ENCODE measurements around the gene OR7G3. TPM values are rescaled to one million over a fixed set of nuclear protein-coding genes. Genes with fewer than 3 reads are reported as not detected.

Gene OR7G3
- not detected in 2 replicates for total RNA-seq

GRCh38 chr19:9126900-9127405, at the start of gene OR7G3:
Gene OR7G3 (minus strand): TSS chr19:9126950. CDS start chr19:9126950, 0 bp downstream.

DNA sequence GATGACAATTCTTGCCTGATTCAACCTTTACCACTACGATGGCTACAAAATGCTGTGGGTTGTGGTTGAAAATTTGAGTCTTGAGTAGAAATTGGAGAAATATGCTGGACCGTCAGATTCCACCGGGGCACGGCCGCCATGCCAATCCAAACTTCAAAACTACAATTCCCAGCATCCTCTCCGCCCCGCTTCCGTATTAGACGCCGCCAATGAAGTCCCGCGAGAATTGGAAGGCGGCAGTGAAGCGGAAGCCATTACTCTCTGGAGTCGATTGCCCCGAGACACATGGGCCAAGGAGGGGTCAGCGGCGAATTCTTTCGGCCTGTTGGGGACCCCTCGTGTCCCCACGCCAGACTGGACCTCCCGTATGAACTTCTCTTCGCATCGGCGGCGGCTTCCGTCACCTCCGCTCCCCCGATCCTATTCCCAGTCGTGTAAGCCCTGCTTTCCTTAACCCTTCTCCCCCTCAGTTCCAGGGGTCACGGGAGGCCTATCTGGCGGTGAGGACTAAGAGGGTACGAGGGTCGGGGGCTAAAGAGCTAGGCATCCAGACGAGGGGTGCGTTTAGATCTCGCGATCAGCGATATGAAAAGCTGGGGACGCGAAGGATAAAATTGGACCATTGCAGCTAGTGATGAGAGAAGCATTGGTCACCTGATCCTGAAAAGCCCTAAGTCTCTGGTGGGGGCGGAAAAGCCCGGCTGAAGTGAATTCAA, 13.6 kb upstream of the OR7G3 start, which contains the start of gene ZNF317:
ZNF317 (plus strand) TSS at position 239 of the 716 bp plus-strand sequence. CDS start 15,620 bp downstream, outside the sequence.

GRCh38 chr19:9115307-9115813, 11.4 kb downstream of the OR7G3 start, which contains the start of gene OR7G1:
Gene OR7G1 (minus strand): TSS chr19:9115763. CDS start chr19:9115763, 0 bp downstream.

GRCh38 chr19:9107375-9107774, 19.4 kb downstream of the OR7G3 start, which contains the start of gene OR7G2:
Gene OR7G2 (minus strand): TSS chr19:9107475. CDS start chr19:9103243, 4,232 bp downstream.

GRCh38 chr19:9086761-9087160, 40.0 kb downstream of the OR7G3 start, which contains the start of gene OR1M1:
Gene OR1M1 (plus strand): TSS chr19:9087061. CDS start chr19:9093245, 6,184 bp downstream.

Other genes starting within 250 kb of the OR7G3 start
- gene MUC16, start 116.5 kb downstream of the OR7G3 start, total RNA-seq: 0.42 and 0.85 TPM in 2 replicates
- not detected in 2 replicates for gene OR1M1, start 39.9 kb downstream of the OR7G3 start, total RNA-seq
- gene OR7G2, start 19.5 kb downstream of the OR7G3 start, total RNA-seq: not detected in 2 replicates
- not detected in 2 replicates for gene OR7G1, start 11.2 kb downstream of the OR7G3 start, total RNA-seq
- gene ZNF317, start 13.4 kb upstream of the OR7G3 start, total RNA-seq: 12.6 and 18.8 TPM in 2 replicates
- gene OR7D2, start 52.0 kb upstream of the OR7G3 start, total RNA-seq: not detected in 2 replicates
- not detected in 2 replicates for gene OR7D4, start 92.6 kb upstream of the OR7G3 start, total RNA-seq
- not detected in 2 replicates for gene OR7E24, start 124.0 kb upstream of the OR7G3 start, total RNA-seq
- gene ZNF699, start 182.9 kb upstream of the OR7G3 start, total RNA-seq: 5.9 and 12.1 TPM in 2 replicates
- gene ZNF559, start 197.2 kb upstream of the OR7G3 start, total RNA-seq: 4.7 and 9.9 TPM in 2 replicates
- 0.70 and 0.71 TPM in 2 replicates for gene ZNF177, start 236.1 kb upstream of the OR7G3 start, total RNA-seq